K562 (cell line): Measurements from ENCODE around the gene AGAP3. TPM values are rescaled to one million over a fixed set of nuclear protein-coding genes. Genes with fewer than 3 reads are reported as not detected.

ENCODE experiments used
- CHAMP1 ChIP-seq: fragments of 450-650 bp; IDR thresholded peaks from 2 replicates; pipeline ENCODE4 v1.6.1; 2016; ENCODE audit warnings: mild to moderate bottlenecking
- CREB3L1 ChIP-seq: fragments of 450-650 bp; IDR thresholded peaks from 2 replicates; pipeline ENCODE4 v1.6.1; 2014; ENCODE audit warnings: low read depth, mild to moderate bottlenecking, moderate library complexity, borderline replicate concordance
- E2F8 ChIP-seq: fragments of 450-650 bp; IDR thresholded peaks from 2 replicates; pipeline ENCODE4 v1.7.1; 2018; ENCODE audit warnings: mild to moderate bottlenecking, low read depth; ENCODE audit not compliant: partially characterized antibody
- HMBOX1 ChIP-seq: sonication (generic); IDR thresholded peaks from 2 replicates; pipeline ENCODE4 v1.6.1; 2016
- MLX ChIP-seq, 2 experiments: fragments of 450-650 bp in 1 of 2; sonication (generic) in 1 of 2; formaldehyde crosslinking; conservative IDR thresholded peaks; 2 replicates each; pipeline versions ENCODE4 v1.4.0 to v1.8.1; 2020 to 2022; ENCODE audit warnings: mild to moderate bottlenecking in 1 of 2, missing genetic modification reagents in 1 of 2
- REST ChIP-seq, 2 experiments: fragments of 450-650 bp; formaldehyde crosslinking in 1 of 2; IDR thresholded peaks; 2 replicates each; pipeline versions ENCODE4 v1.4.0 to v1.6.1; 2014 to 2020; ENCODE audit warnings: mild to moderate bottlenecking in 2 of 2, borderline replicate concordance in 1 of 2, low read depth in 1 of 2
- polyA plus RNA-seq, 8 experiments: library from polyadenylated mRNA; depleted of rRNA in 4 of 8; stranded (reverse) in 5 of 8; unstranded in 3 of 8; fragments of >200 nt; fragmentation: Nextera tagmentation in 2 of 8; fragmentation: Illumina TruSeq in 1 of 8; extraction: Ambion mirVana in 2 of 8; extraction: Trizol in 1 of 8; gene quantifications; 2 replicates each; pipeline versions ENCODE4 v1.2.1 to v1.2.3, GENCODE V29; 2011 to 2014; ENCODE audit warnings: inconsistent platforms in 1 of 8, missing spikeins in 1 of 8
- total RNA-seq, 7 experiments: library from RNA; depleted of rRNA in 6 of 7; stranded (reverse); fragments of >200 nt in 6 of 7; fragmentation: Illumina TruSeq in 2 of 7; extraction: Trizol in 2 of 7; gene quantifications; 2 replicates each; pipeline versions ENCODE4 v1.2.1 to v1.2.3, GENCODE V29; 2011 to 2021; ENCODE audit warnings: low replicate concordance in 1 of 7

The AGAP3 gene
- total and polyA plus RNA-seq, 9 of the 15 experiments (the other 6 are each of a cell fraction or from before 2014, with no cell fraction given), result 3.4 to 208 (median 62.2) TPM

GRCh38 chr7:151114151-151115090 is 28.1 kb downstream of the AGAP3 start (continued):
- no peak for TF ChIP-seq E2F8
- no peak for TF ChIP-seq CHAMP1
- TF ChIP-seq CREB3L1, result no peak
- TF ChIP-seq MLX (CRISPR knock-in tag; conservative IDR thresholded peaks at IDR 0.05), result no peak
- TF ChIP-seq HMBOX1, result no peak
- TF ChIP-seq REST (IDR thresholded peaks at IDR 0.05; ENCODE audit: borderline replicate concordance), result no peak
- 0 out of 2 replicates have a peak, but pooled peaks have one; percentile 3 for TF ChIP-seq REST (CRISPR knock-in tag; IDR thresholded peaks at IDR 0.05; ENCODE audit: low read depth)
